OCI-LY3 (cell line): ENCODE measurements around the gene PLB1.

ENCODE experiments used
- EZH2phosphoT487 ChIP-seq: fragments of 200-600 bp; shearing (Covaris generic); IDR thresholded peaks from 2 replicates; pipeline ENCODE4 v1.6.1; 2018; ENCODE audit warnings: antibody characterized with exemption, mixed run types, low read depth
- TF ChIP-seq, protein P1 (sequence below): fragments of 200-600, 300-600 bp; sonication (generic); IDR thresholded peaks from 2 replicates; pipeline ENCODE4 v1.5.1; 2014; ENCODE audit warnings: antibody characterized with exemption, low read length, low read depth

DNA sequence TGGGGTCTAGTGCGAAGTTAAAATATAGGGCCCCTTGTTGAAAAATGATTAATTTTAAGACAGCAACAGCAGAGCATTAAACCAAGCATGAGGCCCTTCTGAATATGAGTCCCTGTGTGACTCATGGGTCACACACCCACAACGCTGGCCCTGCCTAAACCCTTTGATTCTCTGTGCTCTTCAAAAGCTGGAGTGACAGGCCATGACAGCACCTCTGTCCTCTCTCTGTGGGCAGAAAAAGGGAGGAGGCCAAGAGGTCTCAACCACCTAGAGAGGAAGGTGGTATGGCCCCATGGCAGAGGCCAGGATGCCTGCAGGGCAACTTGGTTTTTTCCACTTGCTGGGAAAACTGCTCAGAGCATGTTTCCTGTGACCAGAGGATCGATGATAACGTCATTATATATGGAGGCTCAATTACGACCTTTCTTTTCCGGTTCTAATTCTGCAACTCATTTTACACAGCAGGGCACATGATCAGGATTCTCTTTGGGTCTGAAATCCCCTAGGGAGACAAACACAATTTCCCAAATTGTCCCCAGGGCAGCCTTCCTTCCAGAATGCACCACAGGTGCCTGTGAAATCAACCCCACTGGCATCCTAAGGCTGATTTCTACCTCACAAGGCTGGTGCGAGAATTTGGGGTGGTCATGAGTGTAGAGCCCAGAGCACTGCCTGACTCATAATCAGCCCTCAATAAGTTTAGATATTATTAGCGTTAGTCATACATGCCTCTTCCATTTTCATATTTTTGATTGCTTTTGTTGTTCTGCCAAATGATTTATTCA, 153.8 kb downstream of the PLB1 start:
- TF ChIP-seq, protein P1, sequence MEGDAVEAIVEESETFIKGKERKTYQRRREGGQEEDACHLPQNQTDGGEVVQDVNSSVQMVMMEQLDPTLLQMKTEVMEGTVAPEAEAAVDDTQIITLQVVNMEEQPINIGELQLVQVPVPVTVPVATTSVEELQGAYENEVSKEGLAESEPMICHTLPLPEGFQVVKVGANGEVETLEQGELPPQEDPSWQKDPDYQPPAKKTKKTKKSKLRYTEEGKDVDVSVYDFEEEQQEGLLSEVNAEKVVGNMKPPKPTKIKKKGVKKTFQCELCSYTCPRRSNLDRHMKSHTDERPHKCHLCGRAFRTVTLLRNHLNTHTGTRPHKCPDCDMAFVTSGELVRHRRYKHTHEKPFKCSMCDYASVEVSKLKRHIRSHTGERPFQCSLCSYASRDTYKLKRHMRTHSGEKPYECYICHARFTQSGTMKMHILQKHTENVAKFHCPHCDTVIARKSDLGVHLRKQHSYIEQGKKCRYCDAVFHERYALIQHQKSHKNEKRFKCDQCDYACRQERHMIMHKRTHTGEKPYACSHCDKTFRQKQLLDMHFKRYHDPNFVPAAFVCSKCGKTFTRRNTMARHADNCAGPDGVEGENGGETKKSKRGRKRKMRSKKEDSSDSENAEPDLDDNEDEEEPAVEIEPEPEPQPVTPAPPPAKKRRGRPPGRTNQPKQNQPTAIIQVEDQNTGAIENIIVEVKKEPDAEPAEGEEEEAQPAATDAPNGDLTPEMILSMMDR, result no peak
- no peak for TF ChIP-seq EZH2phosphoT487
